HG03045 (cell line): Measurements from ENCODE around the gene FAM47B.

Experiments
- ATAC-seq: cut with Tn5 transposase; IDR thresholded peaks from one replicate; pipeline ENCODE4 v1.9.1; 2021; ENCODE audit warnings: mild to moderate bottlenecking, moderate library complexity; ENCODE audit not compliant: unreplicated experiment

FAM47B gene

GRCh38 chrX:34942496-34942895, at the start of gene FAM47B:
Gene FAM47B (plus strand): TSS chrX:34942796. CDS start chrX:34942832, 36 bp downstream.
- no peak for ATAC-seq

- no peak for ATAC-seq
Observed at GRCh38 chrX:34893741-34894140, 48.9 kb upstream of the FAM47B start.

- no peak for ATAC-seq
Observed at GRCh38 chrX:34900691-34901090, 41.9 kb upstream of the FAM47B start.

DNA sequence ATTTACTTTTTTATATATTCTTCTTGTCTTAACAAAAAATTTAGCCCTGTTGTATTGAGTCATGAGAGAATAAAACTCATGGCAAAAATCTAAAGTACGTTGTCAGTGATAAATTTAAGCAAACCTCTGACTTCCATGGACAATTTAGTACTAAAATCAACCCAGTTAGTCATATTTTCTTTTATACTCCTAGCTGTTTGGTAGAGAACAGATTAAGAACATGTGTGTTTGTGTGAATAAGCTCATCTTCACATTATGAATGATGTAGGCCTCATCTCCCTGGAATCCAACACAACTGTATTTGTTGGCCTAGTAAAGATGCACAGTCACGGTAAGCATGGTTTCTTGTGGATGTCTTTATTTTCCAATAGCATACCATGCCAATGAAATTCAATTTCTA, 40.8 kb upstream of the FAM47B start:
- ATAC-seq: no peak

GRCh38 chrX:34903316-34903715, 39.3 kb upstream of the FAM47B start:
- no peak for ATAC-seq

DNA sequence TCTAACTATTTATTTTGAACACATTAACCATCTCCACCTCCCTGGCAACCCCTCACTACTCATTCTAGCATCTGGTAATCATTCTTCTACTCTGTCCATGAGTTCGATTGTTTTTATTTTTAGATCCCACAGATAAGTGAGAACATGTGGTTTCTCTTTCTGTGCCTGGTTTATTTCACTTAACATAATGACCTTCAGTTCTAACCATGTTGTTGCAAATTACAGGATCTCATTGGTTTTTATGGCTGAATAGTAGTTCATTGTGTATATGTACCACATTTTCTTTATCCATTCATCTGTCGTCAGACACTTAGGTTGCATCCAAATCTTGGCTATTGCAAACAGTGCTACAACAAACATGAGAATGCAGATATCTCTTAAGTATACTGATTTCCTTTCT, 33.4 kb upstream of the FAM47B start:
- no peak for ATAC-seq

DNA sequence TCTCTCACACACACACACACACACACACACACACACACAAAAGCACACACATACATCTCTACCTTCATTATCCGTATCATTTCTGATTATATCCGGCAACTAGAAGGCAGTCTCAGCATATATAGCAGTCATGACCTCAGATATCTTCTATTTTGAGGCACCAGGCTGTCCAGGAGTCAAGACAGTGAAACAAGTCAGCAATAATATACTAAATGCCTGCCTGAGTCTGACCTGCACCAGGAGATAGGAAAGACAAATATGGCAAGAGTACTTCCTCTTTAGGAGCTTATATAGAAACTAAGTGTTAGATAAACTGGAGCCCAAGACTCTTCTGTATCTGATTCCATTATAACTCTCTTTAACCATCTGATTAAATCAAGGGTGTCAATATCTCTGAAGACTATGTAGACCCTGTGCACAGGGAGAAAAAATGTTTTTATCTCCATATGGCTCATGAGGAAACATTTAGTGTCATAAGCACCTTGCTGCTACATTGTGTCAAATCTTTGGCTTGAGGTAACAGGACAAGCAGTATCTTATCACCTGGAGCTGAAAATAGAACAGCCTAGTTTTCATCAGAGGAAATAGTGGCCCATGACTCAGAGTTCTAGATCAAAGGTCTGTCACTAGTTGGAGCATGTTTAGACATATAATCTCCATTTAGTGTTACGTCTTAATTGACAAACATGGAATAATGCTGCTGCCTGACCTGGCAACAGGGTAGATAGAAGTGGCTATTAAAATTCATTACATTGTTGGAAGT, 27.0 kb upstream of the FAM47B start:
- no peak for ATAC-seq

- ATAC-seq: no peak
Observed at GRCh38 chrX:34917146-34917545, 25.4 kb upstream of the FAM47B start.

DNA sequence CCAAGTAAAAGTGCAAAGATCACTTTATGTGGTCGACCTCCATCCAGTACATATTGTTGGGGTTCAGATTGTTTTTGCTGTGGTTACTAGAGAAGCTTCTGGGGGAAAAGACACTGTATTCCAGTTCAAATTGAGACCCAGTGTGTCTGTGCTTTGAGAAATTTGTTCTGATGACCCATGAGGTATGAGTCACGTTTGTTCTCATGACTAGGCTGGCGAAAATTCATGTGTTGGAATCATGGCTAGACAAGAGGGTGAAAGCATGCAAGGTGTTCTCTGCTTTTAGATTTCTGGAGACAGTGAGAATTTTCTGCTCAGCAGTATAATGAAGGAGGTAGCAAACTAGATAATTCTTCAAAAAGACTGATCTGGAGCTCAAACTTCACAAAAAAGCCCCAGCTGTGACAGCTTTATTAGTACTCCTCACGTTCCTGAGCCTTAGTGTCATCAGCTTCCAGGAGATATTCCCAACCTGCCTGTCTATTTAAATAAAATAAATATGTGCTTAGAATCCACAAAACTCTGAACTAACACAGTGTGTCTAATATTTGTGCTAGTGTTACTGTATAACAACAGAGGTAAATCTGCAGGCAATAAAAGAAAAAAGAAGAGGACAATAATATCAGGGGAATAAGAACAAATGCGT, 24.4 kb upstream of the FAM47B start:
- no peak for ATAC-seq

DNA sequence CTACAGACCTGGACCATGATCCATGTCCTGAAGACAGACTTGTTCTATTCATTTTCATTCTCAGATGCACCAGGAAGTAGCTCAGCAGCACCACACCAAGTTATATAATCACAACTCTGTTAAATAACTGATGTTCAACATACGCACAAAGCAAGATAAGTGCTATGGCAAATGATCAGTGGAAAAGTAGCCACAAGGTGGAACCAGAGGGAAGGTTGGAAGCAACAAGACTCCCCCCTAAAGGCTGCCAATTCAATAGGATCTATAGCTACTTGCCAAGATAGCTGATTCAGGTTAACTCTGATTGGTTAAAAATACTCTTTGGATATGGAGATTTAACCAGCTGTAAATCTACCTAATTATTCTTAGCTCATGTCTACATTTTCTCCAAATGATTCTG, 23.7 kb upstream of the FAM47B start:
- ATAC-seq: no peak

DNA sequence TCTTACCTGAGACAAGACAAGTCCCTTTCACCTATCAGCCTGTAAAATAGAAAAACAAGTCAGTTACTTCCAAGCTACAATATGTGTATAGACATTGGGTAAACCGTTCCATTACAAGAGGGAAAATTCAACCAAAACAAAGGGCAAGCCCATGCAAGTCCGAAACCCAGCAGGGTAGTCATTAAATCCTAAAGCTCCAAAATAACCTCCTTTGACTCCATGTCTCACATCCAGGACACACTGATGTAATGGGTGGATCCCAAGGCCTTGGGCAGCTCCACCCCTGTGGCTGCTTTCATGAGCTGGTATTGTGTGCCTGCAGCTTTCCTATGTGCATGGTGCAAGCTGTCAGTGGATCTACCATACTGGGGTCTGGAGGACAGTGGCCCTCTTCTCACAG, 14.7 kb upstream of the FAM47B start:
- no peak for ATAC-seq

DNA sequence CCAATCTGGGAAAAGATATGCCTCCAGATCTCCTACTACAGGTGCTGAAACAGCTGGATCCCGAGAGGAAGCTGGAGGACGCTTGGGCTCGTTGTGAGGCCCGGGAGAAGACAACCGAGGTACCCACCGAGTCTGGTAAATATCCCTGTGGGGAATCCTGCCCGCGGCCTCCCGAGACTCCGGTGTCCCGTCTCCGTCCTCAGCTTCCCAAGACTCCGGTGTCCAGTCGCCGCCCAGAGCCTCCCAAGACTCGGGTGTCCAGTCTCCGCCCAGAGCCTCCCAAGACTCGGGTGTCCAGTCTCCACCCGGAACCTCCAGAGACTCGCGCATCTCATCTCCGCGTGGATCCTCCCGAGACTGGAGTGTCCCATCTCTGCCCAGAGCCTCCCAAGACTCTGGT, 639 bp downstream of the FAM47B start:
- no peak for ATAC-seq

DNA sequence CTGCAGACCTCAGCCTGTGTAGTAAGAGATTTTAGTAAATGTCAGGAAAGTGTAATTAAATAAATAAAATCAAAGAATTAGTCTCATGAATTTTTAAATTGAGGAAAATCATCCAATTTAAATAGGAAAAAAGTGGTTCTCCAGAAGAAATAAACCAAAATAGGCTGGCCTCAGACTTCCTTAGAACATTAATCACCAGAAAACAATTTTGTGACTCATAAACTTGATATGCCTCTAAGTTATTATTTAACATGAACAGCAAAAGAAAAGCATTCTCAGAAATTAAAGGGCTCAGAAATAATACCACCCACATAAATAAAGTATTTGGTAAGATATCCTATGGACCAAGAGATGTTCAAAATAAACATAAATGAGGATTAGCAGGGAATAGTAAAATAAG, 14.3 kb downstream of the FAM47B start:
- ATAC-seq: no peak

GRCh38 chrX:34961662-34962061, 19.1 kb downstream of the FAM47B start:
- ATAC-seq: no peak

GRCh38 chrX:34972206-34972605, 29.6 kb downstream of the FAM47B start:
- no peak for ATAC-seq

DNA sequence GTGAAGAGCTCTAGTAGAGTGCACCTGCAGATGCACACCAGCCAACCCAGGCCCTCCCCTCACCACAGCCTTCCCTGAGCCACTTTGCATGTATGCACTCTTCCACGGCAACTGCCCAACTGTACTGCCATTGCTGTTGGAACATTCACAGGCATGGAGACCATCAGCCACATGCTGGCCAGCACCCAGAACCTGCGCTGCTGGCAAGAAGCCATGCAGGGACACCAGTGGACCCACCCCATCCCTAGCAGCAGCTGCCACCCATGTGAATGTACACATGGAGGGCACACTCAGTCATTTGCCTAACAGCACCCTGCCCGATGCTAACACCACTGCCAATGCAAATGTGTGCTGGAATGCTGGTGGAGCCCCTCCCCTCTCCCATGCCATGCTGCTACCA, 35.6 kb downstream of the FAM47B start:
- no peak for ATAC-seq

DNA sequence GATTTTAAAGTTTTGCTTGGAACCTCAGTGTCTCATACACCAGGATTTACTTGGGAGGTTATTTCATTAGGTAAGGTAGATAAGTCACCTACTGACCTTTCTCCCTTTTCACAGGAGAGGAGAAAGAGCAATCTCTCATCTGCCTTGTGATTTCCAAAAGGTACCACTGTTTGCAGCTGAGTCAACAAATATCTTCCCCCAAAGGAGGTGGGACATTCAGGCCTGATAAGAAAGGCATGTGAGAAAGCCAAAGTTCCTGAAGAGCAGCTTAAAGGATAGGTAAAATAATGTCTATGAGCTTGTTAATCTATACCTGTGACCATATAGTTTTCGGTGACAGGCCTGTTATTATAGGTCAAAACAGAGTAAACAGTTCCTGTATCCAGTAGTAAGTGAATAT, 45.0 kb downstream of the FAM47B start:
- ATAC-seq: no peak
